Activated CD4-positive, alpha-beta T cell treated with anti-CD3 and anti-CD28 coated beads for 36 hours (primary cell): ENCODE measurements around the gene RPS6KB1. TPM values are rescaled to one million over a fixed set of nuclear protein-coding genes. Genes with fewer than 3 reads are reported as not detected.
"Not testable (repeated sequence)": the region's sequence is repeated elsewhere in the genome, so short reads cannot be mapped to it uniquely, and the experiment has no call there.

Source experiments
- ATAC-seq: fragments of 200-7000 bp; cut with Tn5 transposase; one replicate; pipeline ENCODE4 v1.10.0; 2021; ENCODE audit warnings: mild to moderate bottlenecking, moderate library complexity
- CTCF ChIA-PET: fragments of 350-600 bp; sonication (Branson Sonifier 250); formaldehyde crosslinking; loops from one replicate; lab custom pipeline; 2021; ENCODE audit warnings: antibody characterized with exemption; lab: Charles Lee
- POLR2A ChIA-PET: fragments of 350-600 bp; sonication (Branson Sonifier 250); formaldehyde crosslinking; loops from one replicate; lab custom pipeline; 2021; ENCODE audit warnings: antibody characterized with exemption, inconsistent platforms; lab: Charles Lee
- DNase-seq: peaks from one replicate; pipeline ENCODE4 v3.0.0-alpha.2; 2020
- H3K27ac Mint-ChIP-seq: one replicate; pipeline ENCODE4 v1.8.0; 2021; ENCODE audit warnings: mixed read lengths
- H3K27me3 Mint-ChIP-seq: one replicate; pipeline ENCODE4 v1.8.0; 2021; ENCODE audit warnings: mixed read lengths
- H3K36me3 Mint-ChIP-seq: one replicate; pipeline ENCODE4 v1.8.0; 2021; ENCODE audit warnings: low read depth, mixed read lengths
- H3K4me1 Mint-ChIP-seq: one replicate; pipeline ENCODE4 v1.8.0; 2021; ENCODE audit warnings: mixed read lengths
- H3K4me3 Mint-ChIP-seq: one replicate; pipeline ENCODE4 v1.8.0; 2021; ENCODE audit warnings: mild to moderate bottlenecking, moderate library complexity, mixed read lengths
- H3K9me3 Mint-ChIP-seq: one replicate; pipeline ENCODE4 v1.8.0; 2021; ENCODE audit warnings: low read depth, mixed read lengths
- intact Hi-C, 2 experiments: fragments of 100-400 bp; cut with DNase I in 1 of 2; cut with micrococcal nuclease in 1 of 2; formaldehyde crosslinking; loops; one replicate each; pipeline versions ENCODE4 v1.14.2 to v1.15.1; 2022 to 2024; cut with DNase I, micrococcal nuclease
- total RNA-seq, 2 experiments: library from RNA; stranded (reverse); gene quantifications; one replicate each; pipeline ENCODE4 v1.2.3, GENCODE V29; 2021

RPS6KB1 gene
- total RNA-seq, 2 experiments from 2014 or later: 52.6 to 54.5 TPM

DNA sequence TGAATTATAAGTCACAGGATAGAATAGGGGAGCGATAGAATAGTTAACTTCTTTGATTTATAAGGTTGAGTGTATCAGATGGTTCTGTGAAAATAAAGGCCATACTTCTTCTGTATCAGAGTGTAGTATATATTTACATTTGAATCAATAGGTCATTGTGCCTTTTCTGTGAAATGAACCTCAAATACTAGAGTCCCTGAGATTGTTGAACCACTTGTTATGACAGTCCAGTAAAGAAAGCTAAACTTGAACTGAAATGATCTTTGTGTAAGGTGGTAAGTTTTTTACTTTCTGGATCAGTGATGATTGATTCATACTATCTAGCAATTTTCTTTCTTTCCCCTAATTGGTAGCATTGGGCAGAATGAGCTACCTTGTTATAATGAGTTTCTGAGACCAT, 40.4 kb downstream of the RPS6KB1 start:
- POLR2A ChIA-PET, intact Hi-C loops, DNase-seq, H3K4me3 Mint-ChIP-seq, ATAC-seq, H3K9me3 Mint-ChIP-seq, H3K4me1 Mint-ChIP-seq, H3K27me3 Mint-ChIP-seq: not testable (repeated sequence)
- peak overlapping the region; percentile 35 for H3K27ac Mint-ChIP-seq
- H3K36me3 Mint-ChIP-seq: peaks cover 63% of the 10 kb centered on the region
- CTCF ChIA-PET: interaction anchor here (0.7 to 1.0 kb wide), 2 partner anchors 8 to 215 kb away, joined by 3 read pairs; no protein-coding TSS in a partner anchor

- not testable (repeated sequence) for H3K9me3 Mint-ChIP-seq, H3K27me3 Mint-ChIP-seq
- Mint-ChIP-seq H3K4me1 (peaks cover 48% of the 10 kb centered on the region), H3K4me3 (peak overlapping the region; percentile 27), H3K27ac (peak overlapping the region; percentile 94), H3K36me3 (peaks cover 64% of the 10 kb centered on the region)
- POLR2A ChIA-PET: interaction anchor here (0.6 to 1.0 kb wide), 5 partner anchors 10 to 785 kb away, joined by 3 to 14 read pairs (median 4); partner anchors contain the start of genes PRR11 and RNFT1
- ATAC-seq (peak; percentile 33), DNase-seq (peak; percentile 49)
- intact Hi-C loops: loop anchor here (1.0 to 5.0 kb wide), 10 partner anchors 24 to 373 kb away; partner anchors contain the start of genes TUBD1 (in 2 of the 2), DHX40 (in 1 of the 2), RNFT1 (in 1 of the 2) and RPS6KB1 (in 1 of the 2)
- CTCF ChIA-PET: interaction anchor here (0.7 to 1.5 kb wide), 2 partner anchors 22 to 26 kb away, joined by 4 read pairs; no protein-coding TSS in a partner anchor
These were observed 47.8 kb downstream of the RPS6KB1 start for GRCh38 chr17:59940697-59941096.

DNA sequence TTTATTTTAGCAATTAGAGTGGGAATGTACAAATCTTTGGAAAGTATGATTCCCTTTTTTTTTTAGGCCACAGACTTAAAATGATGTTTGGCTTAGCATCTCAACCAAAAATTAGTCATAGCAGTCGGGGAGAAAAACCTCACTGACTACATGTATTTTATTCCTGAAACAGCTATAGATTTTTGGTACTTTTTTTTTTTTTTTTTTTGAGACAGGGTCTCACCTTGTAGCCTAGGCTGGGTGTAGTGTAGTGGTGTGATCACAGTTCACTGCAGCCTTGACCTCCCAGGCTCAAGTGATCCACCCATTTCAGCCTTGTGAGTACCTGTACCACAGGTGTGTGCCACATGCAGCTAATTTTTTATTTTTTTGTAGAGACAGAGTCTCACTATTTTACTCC, 48.2 kb downstream of the RPS6KB1 start:
- CTCF ChIA-PET: interaction anchor here (0.6 to 1.5 kb wide), 6 partner anchors 7 to 1283 kb away, joined by 3 to 4 read pairs (median 3); no protein-coding TSS in a partner anchor
- no peaks in the 10 kb centered on the region for H3K27me3 Mint-ChIP-seq

GRCh38 chr17:59946433-59946832, 53.5 kb downstream of the RPS6KB1 start:
- CTCF ChIA-PET, H3K4me3 Mint-ChIP-seq, H3K27me3 Mint-ChIP-seq, ATAC-seq, DNase-seq, POLR2A ChIA-PET, H3K9me3 Mint-ChIP-seq, intact Hi-C loops: not testable (repeated sequence)
- H3K4me1 Mint-ChIP-seq: peaks cover 40% of the 10 kb centered on the region
- H3K36me3 Mint-ChIP-seq: peaks cover 57% of the 10 kb centered on the region
- H3K27ac Mint-ChIP-seq: peak overlapping the region; percentile 27

More for the DNA sequence above, 48.2 kb downstream of the RPS6KB1 start:
- peak; percentile 51 for ATAC-seq
- intact Hi-C loops: loop anchor here (1.0 to 5.0 kb wide), 6 partner anchors 23 to 374 kb away; partner anchors contain the start of genes DHX40 (in 1 of the 2), RNFT1 (in 1 of the 2), RPS6KB1 (in 1 of the 2) and TUBD1 (in 1 of the 2)
- H3K4me3 Mint-ChIP-seq: peak overlapping the region; percentile 27
- H3K36me3 Mint-ChIP-seq: peaks cover 65% of the 10 kb centered on the region
- peak overlapping the region; percentile 94 for H3K27ac Mint-ChIP-seq
- DNase-seq: peak; percentile 31
- POLR2A ChIA-PET: interaction anchor here (0.6 to 1.0 kb wide), 6 partner anchors 10 to 786 kb away, joined by 3 to 14 read pairs (median 4); partner anchors contain the start of genes PRR11 and RNFT1
- H3K9me3 Mint-ChIP-seq: no peaks in the 10 kb centered on the region
- peaks cover 53% of the 10 kb centered on the region for H3K4me1 Mint-ChIP-seq

GRCh38 chr17:59947310-59947709, 54.4 kb downstream of the RPS6KB1 start:
- peak; percentile 36 for DNase-seq
- H3K36me3 Mint-ChIP-seq: peaks cover 53% of the 10 kb centered on the region
- intact Hi-C loops, H3K4me3 Mint-ChIP-seq, H3K27me3 Mint-ChIP-seq, H3K9me3 Mint-ChIP-seq, POLR2A ChIA-PET: not testable (repeated sequence)
- CTCF ChIA-PET: interaction anchor here (0.6 kb wide), 1 partner anchor 23 kb away, joined by 3 read pairs; no protein-coding TSS in a partner anchor
- peak overlapping the region; percentile 91 for H3K27ac Mint-ChIP-seq
- peak; percentile 70 for ATAC-seq
- H3K4me1 Mint-ChIP-seq: peaks cover 36% of the 10 kb centered on the region

- CTCF ChIA-PET: interaction anchor here (1.0 to 1.3 kb wide), 2 partner anchors 30 to 36 kb away, joined by 4 to 5 read pairs; no protein-coding TSS in a partner anchor
- no peak for DNase-seq
- H3K27me3 Mint-ChIP-seq: no peaks in the 10 kb centered on the region
- intact Hi-C loops: loop anchor here in 1 of 2 experiments (10.0 kb wide), 1 partner anchor 85 kb away; no protein-coding TSS in a partner anchor
- peaks cover 48% of the 10 kb centered on the region for H3K36me3 Mint-ChIP-seq
- no peak for ATAC-seq
- POLR2A ChIA-PET: interaction anchor here (0.7 kb wide), 1 partner anchor 196 kb away, joined by 5 read pairs; no protein-coding TSS in a partner anchor
- H3K9me3 Mint-ChIP-seq: no peaks in the 10 kb centered on the region
- peaks cover 30% of the 10 kb centered on the region for H3K4me1 Mint-ChIP-seq
- no peak overlapping the region for H3K4me3 Mint-ChIP-seq
- H3K27ac Mint-ChIP-seq: no peak overlapping the region
These were observed 57.1 kb downstream of the RPS6KB1 start for GRCh38 chr17:59950049-59950448.

- H3K4me1 Mint-ChIP-seq: peaks cover 10% of the 10 kb centered on the region
- H3K27me3 Mint-ChIP-seq: no peaks in the 10 kb centered on the region
- H3K36me3 Mint-ChIP-seq: peaks cover 38% of the 10 kb centered on the region
- H3K9me3 Mint-ChIP-seq: no peaks in the 10 kb centered on the region
- CTCF ChIA-PET: interaction anchor here (0.7 to 1.3 kb wide), 3 partner anchors 41 to 100 kb away, joined by 3 to 5 read pairs (median 3); no protein-coding TSS in a partner anchor
- no peak overlapping the region for H3K27ac Mint-ChIP-seq
- DNase-seq (no peak), ATAC-seq (no peak)
- H3K4me3 Mint-ChIP-seq: no peak overlapping the region
- POLR2A ChIA-PET: no interaction called here
- intact Hi-C loops: loop anchor here in 1 of 2 experiments (10.0 kb wide), 1 partner anchor 80 kb away; no protein-coding TSS in a partner anchor
These were observed 61.9 kb downstream of the RPS6KB1 start for GRCh38 chr17:59954856-59955255.

DNA sequence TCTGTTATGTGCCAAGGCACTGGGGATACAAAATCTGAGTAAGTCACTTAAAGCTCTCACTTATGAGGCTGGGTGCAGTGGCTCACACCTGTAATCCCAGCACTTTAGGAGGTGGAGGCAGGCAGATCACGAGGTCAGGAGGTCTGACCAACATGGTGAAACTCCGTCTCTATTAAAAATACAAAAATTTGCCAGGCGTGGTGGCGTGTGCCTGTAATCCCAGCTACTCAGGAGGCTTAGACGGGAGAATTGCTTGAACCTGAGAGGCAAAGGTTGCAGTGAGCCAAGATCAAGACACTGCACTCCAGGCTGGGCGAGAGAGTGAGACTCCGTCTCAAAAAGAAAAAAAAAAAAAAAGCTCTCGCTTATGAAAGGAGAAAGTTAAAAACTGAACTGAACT, 66.7 kb downstream of the RPS6KB1 start:
- H3K4me1 Mint-ChIP-seq: peaks cover 28% of the 10 kb centered on the region
- peaks cover 31% of the 10 kb centered on the region for H3K36me3 Mint-ChIP-seq
- H3K9me3 Mint-ChIP-seq, H3K27me3 Mint-ChIP-seq, H3K4me3 Mint-ChIP-seq, DNase-seq, H3K27ac Mint-ChIP-seq, ATAC-seq, POLR2A ChIA-PET: not testable (repeated sequence)
- intact Hi-C loops: loop anchor here in 1 of 2 experiments (10.0 kb wide), 1 partner anchor 75 kb away; no protein-coding TSS in a partner anchor
- CTCF ChIA-PET: interaction anchor here (0.6 to 1.0 kb wide), 2 partner anchors 24 to 77 kb away, joined by 3 to 4 read pairs; no protein-coding TSS in a partner anchor

GRCh38 chr17:59962739-59963318, 69.9 kb downstream of the RPS6KB1 start:
- DNase-seq (no peak), ATAC-seq (no peak)
- no peak overlapping the region for H3K27ac Mint-ChIP-seq
- H3K4me3 Mint-ChIP-seq: peak overlapping the region; percentile 78
- POLR2A ChIA-PET: interaction anchor here (0.6 kb wide), 1 partner anchor 36 kb away, joined by 7 read pairs; no protein-coding TSS in a partner anchor
- peaks cover 18% of the 10 kb centered on the region for H3K36me3 Mint-ChIP-seq
- no peaks in the 10 kb centered on the region for H3K27me3 Mint-ChIP-seq
- CTCF ChIA-PET: interaction anchor here (0.6 to 1.8 kb wide), 3 partner anchors 22 to 255 kb away, joined by 3 to 5 read pairs (median 4); no protein-coding TSS in a partner anchor
- peaks cover 26% of the 10 kb centered on the region for H3K4me1 Mint-ChIP-seq
- intact Hi-C loops: loop anchor here in 1 of 2 experiments (5.0 kb wide), 2 partner anchors 74 to 216 kb away; no protein-coding TSS in a partner anchor
- H3K9me3 Mint-ChIP-seq: no peaks in the 10 kb centered on the region

- ATAC-seq: peak; percentile 64
- H3K36me3 Mint-ChIP-seq: peaks cover 15% of the 10 kb centered on the region
- intact Hi-C loops: loop anchor here in 1 of 2 experiments (1.0 to 5.0 kb wide), 8 partner anchors 23 to 428 kb away; partner anchors contain the start of genes CLTC, PTRH2, RPS6KB1 and USP32
- H3K4me3 Mint-ChIP-seq: peak overlapping the region; percentile 78
- no peaks in the 10 kb centered on the region for H3K27me3 Mint-ChIP-seq
- H3K9me3 Mint-ChIP-seq: no peaks in the 10 kb centered on the region
- peaks cover 22% of the 10 kb centered on the region for H3K4me1 Mint-ChIP-seq
- peak; percentile 73 for DNase-seq
- peak overlapping the region; percentile 92 for H3K27ac Mint-ChIP-seq
- ChIA-PET CTCF (interaction anchor here (1.8 kb wide), 1 partner anchor 49 kb away, joined by 5 read pairs; no protein-coding TSS in a partner anchor), POLR2A (interaction anchor here (0.6 to 1.6 kb wide), 7 partner anchors 22 to 1333 kb away, joined by 3 to 14 read pairs (median 3); partner anchors contain the start of genes RPS6KB1 and TUBD1)
These were observed 71.0 kb downstream of the RPS6KB1 start for GRCh38 chr17:59963738-59964481.
